SK-N-SH (cell line): ENCODE data around the gene TMPRSS5. TPM values are rescaled to one million over a fixed set of nuclear protein-coding genes. Genes with fewer than 3 reads are reported as not detected.

Source experiments
- CTCF ChIA-PET: fragments of 300-600, 350-600 bp; formaldehyde crosslinking; extraction: SDS; loops from one replicate; lab custom pipeline; 2021; lab: Yijun Ruan, JAX
- POLR2A ChIA-PET: fragments of 350-600 bp; sonication (Branson Sonifier 250); formaldehyde crosslinking; extraction: SDS; loops from one replicate; lab custom pipeline; 2020; ENCODE audit warnings: antibody characterized with exemption, inconsistent platforms; lab: Yijun Ruan, JAX
- DNase-seq: peaks from one replicate; pipeline ENCODE4 v3.0.0; 2012
- H2AFZ ChIP-seq: fragments of 200-600 bp; sonication (generic); 2 replicates; pipeline ENCODE4 v1.8.1; 2016; ENCODE audit warnings: antibody characterized with exemption, mild to moderate bottlenecking, low read depth
- H3F3A ChIP-seq: fragments of 200-600 bp; sonication (generic); replicated peaks from 2 replicates; pipeline ENCODE3; 2016; ENCODE audit warnings: antibody characterized with exemption, mild to moderate bottlenecking; ENCODE audit not compliant: insufficient read depth
- H3K27ac ChIP-seq, 2 experiments: fragments of 200-500 bp in 1 of 2; fragments of 200-600 bp in 1 of 2; sonication (Bioruptor generic) in 1 of 2; sonication (generic), shearing (Covaris generic) in 1 of 2; 2 replicates each; pipeline versions ENCODE4 v1.5.1 to v1.6.1; 2014 to 2016; ENCODE audit warnings: low read depth in 2 of 2, inconsistent platforms in 1 of 2, low read length in 1 of 2, mild to moderate bottlenecking in 1 of 2, mixed read lengths in 1 of 2
- H3K27me3 ChIP-seq: fragments of 200-600 bp; sonication (generic), shearing (Covaris generic); 2 replicates; pipeline ENCODE4 v1.6.1; 2016; ENCODE audit warnings: mixed run types; ENCODE audit not compliant: insufficient read depth
- H3K36me3 ChIP-seq, 2 experiments: fragments of 200-500 bp in 1 of 2; fragments of 200-600 bp in 1 of 2; sonication (Bioruptor generic) in 1 of 2; sonication (generic) in 1 of 2; replicated peaks in 1 of 2; 2 replicates each; pipeline versions ENCODE3 to v1.5.1; 2014 to 2016; ENCODE audit warnings: low read length in 1 of 2, mild to moderate bottlenecking in 1 of 2; ENCODE audit not compliant: insufficient read depth in 2 of 2, control insufficient read depth in 1 of 2
- H3K4me1 ChIP-seq, 2 experiments: fragments of 200-500 bp in 1 of 2; fragments of 200-600 bp in 1 of 2; sonication (Bioruptor generic) in 1 of 2; sonication (generic), shearing (Covaris generic) in 1 of 2; 2 replicates each; pipeline versions ENCODE4 v1.5.1 to v1.6.1; 2014 to 2016; ENCODE audit warnings: low read depth in 1 of 2, low read length in 1 of 2, mixed run types in 1 of 2; ENCODE audit not compliant: insufficient read depth in 2 of 2, control insufficient read depth in 1 of 2
- H3K4me2 ChIP-seq: fragments of 200-600 bp; sonication (generic), shearing (Covaris generic); 2 replicates; pipeline ENCODE4 v1.6.1; 2017; ENCODE audit warnings: mixed run types
- H3K4me3 ChIP-seq, 2 experiments: fragments of 200-500 bp in 1 of 2; fragments of 200-600 bp in 1 of 2; sonication (Bioruptor generic) in 1 of 2; sonication (generic), shearing (Covaris generic) in 1 of 2; 2 replicates each; pipeline versions ENCODE4 v1.5.1 to v1.8.1; 2014 to 2016; ENCODE audit warnings: low read depth in 2 of 2, inconsistent platforms in 1 of 2, low read length in 1 of 2, mild to moderate bottlenecking in 1 of 2, mixed read lengths in 1 of 2, moderate library complexity in 1 of 2
- H3K79me2 ChIP-seq: fragments of 200-600 bp; sonication (generic); 2 replicates; pipeline ENCODE4 v1.8.1; 2017; ENCODE audit warnings: mild to moderate bottlenecking; ENCODE audit not compliant: insufficient read depth
- H3K9ac ChIP-seq: fragments of 200-600 bp; sonication (generic); 2 replicates; pipeline ENCODE4 v1.6.1; 2017; ENCODE audit warnings: mixed run types
- H3K9me2 ChIP-seq: fragments of 200-600 bp; sonication (generic); 2 replicates; pipeline ENCODE4 v1.6.1; 2017; ENCODE audit warnings: mixed run types
- H3K9me3 ChIP-seq: fragments of 200-600 bp; sonication (generic); 2 replicates; pipeline ENCODE4 v1.6.1; 2017; ENCODE audit warnings: mixed run types, mild to moderate bottlenecking, moderate library complexity
- H4K20me1 ChIP-seq: fragments of 200-600 bp; sonication (generic); 2 replicates; pipeline ENCODE4 v1.6.1; 2017; ENCODE audit warnings: mild to moderate bottlenecking, mixed run types; ENCODE audit not compliant: insufficient read depth
- CHD2 ChIP-seq: fragments of 150-350 bp; IDR thresholded peaks from 2 replicates; pipeline ENCODE4 v1.6.1; 2018; ENCODE audit warnings: low read length; ENCODE audit not compliant: partially characterized antibody
- ELF1 ChIP-seq: IDR thresholded peaks from 2 replicates; pipeline ENCODE4 v1.4.0; 2012
- EP300 ChIP-seq, 2 experiments: IDR thresholded peaks; 2 replicates each; pipeline versions ENCODE4 v1.4.0 to v1.6.1; 2012; ENCODE audit warnings: borderline replicate concordance in 1 of 2, low read depth in 1 of 2, low read length in 1 of 2
- EZH2phosphoT487 ChIP-seq: fragments of 200-600 bp; sonication (generic); IDR thresholded peaks from 2 replicates; pipeline ENCODE4 v1.6.1; 2017; ENCODE audit warnings: low read depth, mixed run types, mild to moderate bottlenecking, antibody characterized with exemption, moderate library complexity, borderline replicate concordance
- FOSL2 ChIP-seq: IDR thresholded peaks from 2 replicates; pipeline ENCODE4 v1.4.0; 2012; ENCODE audit warnings: low read depth, mild to moderate bottlenecking, moderate library complexity, borderline replicate concordance
- FOXM1 ChIP-seq: IDR thresholded peaks from 2 replicates; pipeline ENCODE4 v1.4.0; 2012; ENCODE audit warnings: low read depth, mild to moderate bottlenecking
- GABPA ChIP-seq: IDR thresholded peaks from 2 replicates; pipeline ENCODE4 v1.4.0; 2012; ENCODE audit warnings: low read depth, mild to moderate bottlenecking
- JUND ChIP-seq: IDR thresholded peaks from 2 replicates; pipeline ENCODE4 v1.4.0; 2012
- MAX ChIP-seq: IDR thresholded peaks from 2 replicates; pipeline ENCODE4 v1.4.0; 2012; ENCODE audit warnings: low read depth
- RAD21 ChIP-seq: IDR thresholded peaks from 2 replicates; pipeline ENCODE4 v1.6.1; 2012; ENCODE audit warnings: mild to moderate bottlenecking, low read length
- REST ChIP-seq: IDR thresholded peaks from 2 replicates; pipeline ENCODE4 v1.6.1; 2012; ENCODE audit warnings: mild to moderate bottlenecking, low read depth, low read length, moderate library complexity
- RFX5 ChIP-seq: IDR thresholded peaks from 2 replicates; pipeline ENCODE4 v1.6.1; 2012; ENCODE audit warnings: mild to moderate bottlenecking, improper control_type of control experiment, low read length
- RXRA ChIP-seq: IDR thresholded peaks from 2 replicates; pipeline ENCODE4 v1.4.0; 2012; ENCODE audit warnings: low read depth, mild to moderate bottlenecking, borderline replicate concordance
- SMC3 ChIP-seq: IDR thresholded peaks from 2 replicates; pipeline ENCODE4 v1.6.1; 2012; ENCODE audit warnings: low read depth, low read length, improper control_type of control experiment
- TAF1 ChIP-seq: IDR thresholded peaks from 2 replicates; pipeline ENCODE4 v1.6.1; 2012; ENCODE audit warnings: low read depth, mild to moderate bottlenecking, low read length, moderate library complexity, borderline replicate concordance
- TCF12 ChIP-seq: IDR thresholded peaks from 2 replicates; pipeline ENCODE4 v1.4.0; 2012
- TEAD4 ChIP-seq: IDR thresholded peaks from 2 replicates; pipeline ENCODE4 v1.4.0; 2012; ENCODE audit warnings: mild to moderate bottlenecking, borderline replicate concordance; ENCODE audit not compliant: insufficient read depth
- WGBS: methylation state at CpG from one replicate; pipeline ENCODE4 v1.1.6; 2017; ENCODE audit warnings: low lambda C conversion rate; 5-methylcytosine and 5-hydroxymethylcytosine counted together
- polyA plus RNA-seq, 3 experiments: library from polyadenylated mRNA; depleted of rRNA; stranded (reverse); fragments of >200 nt; gene quantifications; 2 replicates each; pipeline ENCODE4 v1.2.3, GENCODE V29; 2012

TMPRSS5 gene
- polyA plus RNA-seq, 1 of the 3 experiments (the other 2 are of a cell fraction), result 0.28 TPM

DNA sequence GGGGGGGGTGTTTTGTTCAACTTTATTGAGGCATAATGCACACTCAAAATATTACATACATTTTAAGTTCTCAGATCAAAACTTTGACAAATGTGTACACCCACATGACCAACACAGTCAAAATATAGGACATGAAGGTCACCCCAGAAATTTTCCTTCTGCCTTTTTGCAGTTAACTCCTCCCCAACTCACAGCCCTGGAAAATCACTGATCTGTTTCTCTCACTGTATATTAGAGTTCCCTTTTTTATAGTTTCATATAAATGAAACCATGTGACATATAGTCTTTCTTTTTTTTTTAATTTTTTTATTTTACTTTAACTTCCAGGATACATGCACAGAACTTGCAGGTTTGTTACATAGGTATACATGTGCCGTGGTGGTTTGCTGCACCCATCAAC lies 4.6 kb downstream of the TMPRSS5 start:
- Histone ChIP-seq H3K4me2 (no peak overlapping the region), H3K9ac (no peak overlapping the region), H3K79me2 (no peaks in the 10 kb centered on the region), H3K27me3 (no peaks in the 10 kb centered on the region), H3K4me1 (peaks cover 0 to 9% of the 10 kb centered on the region in 2 experiments; a peak in 2 of 4 replicates), H3K4me3 (no peak overlapping the region), H4K20me1 (no peaks in the 10 kb centered on the region), H3K9me2 (no peaks in the 10 kb centered on the region), H2AFZ (no peak overlapping the region), H3K9me3 (no peaks in the 10 kb centered on the region), H3K36me3 (no peaks in the 10 kb centered on the region), H3K27ac (no peak overlapping the region), H3F3A (no peaks in the 10 kb centered on the region)
- ChIA-PET CTCF (no interaction called here), POLR2A (no interaction called here)
- TF ChIP-seq EZH2phosphoT487 (no peak), CHD2 (no peak), MAX (no peak), REST (no peak), RAD21 (no peak), JUND (no peak), ELF1 (no peak)
- 82% methylated on average over 1 of the region's 1 CpG for WGBS
- no peak for DNase-seq

- H3K27ac ChIP-seq, result no peak overlapping the region
- H3K9me3 ChIP-seq, result no peaks in the 10 kb centered on the region
- no peak overlapping the region for H3K4me3 ChIP-seq
- no peaks in the 10 kb centered on the region for H3K79me2 ChIP-seq
- no peak overlapping the region for H3K4me2 ChIP-seq
- no peaks in the 10 kb centered on the region for H4K20me1 ChIP-seq
- POLR2A ChIA-PET, result no interaction called here
- H3K9me2 ChIP-seq, result no peaks in the 10 kb centered on the region
- H3K4me1 ChIP-seq, result peaks cover 0 to 9% of the 10 kb centered on the region in 2 experiments; a peak in 1 of 4 replicates
- H3K9ac ChIP-seq, result no peak overlapping the region
- no peak for DNase-seq
- H3K36me3 ChIP-seq, result no peaks in the 10 kb centered on the region
- H3F3A ChIP-seq, result no peaks in the 10 kb centered on the region
- TF ChIP-seq TEAD4, result no peak
- no peak for TF ChIP-seq RFX5
- no peak for TF ChIP-seq RAD21
- TF ChIP-seq TCF12, result no peak
- no peak for TF ChIP-seq RXRA
- TF ChIP-seq FOSL2, result no peak
- no peak for TF ChIP-seq FOXM1
- TF ChIP-seq EP300 (IDR thresholded peaks at IDR 0.05; ENCODE audit: borderline replicate concordance in 1 of 2, low read depth in 1 of 2, low read length in 1 of 2), result no peak
- TF ChIP-seq SMC3, result no peak
- TF ChIP-seq GABPA, result no peak
- TF ChIP-seq ELF1, result no peak
- no peak for TF ChIP-seq TAF1
- CTCF ChIA-PET, result interaction anchor here (0.7 kb wide), 1 partner anchor 9 kb away, joined by 4 read pairs; no protein-coding TSS in a partner anchor
- no peaks in the 10 kb centered on the region for H3K27me3 ChIP-seq
- no peak overlapping the region for H2AFZ ChIP-seq
- no CpG with 5 or more reads among the region's 3 CpGs for WGBS
Measured at GRCh38 chr11:113698515-113698914, 7.6 kb downstream of the TMPRSS5 start.
